Naive thymus-derived CD4-positive, alpha-beta T cell (primary cell): ENCODE data around the gene TMEM178B. TPM values are rescaled to one million over a fixed set of nuclear protein-coding genes. Genes with fewer than 3 reads are reported as not detected.
A peak's percentile ranks its signal among the peaks of the same experiment; 100 is the strongest.
"Not testable (repeated sequence)": the region's sequence is repeated elsewhere in the genome, so short reads cannot be mapped to it uniquely, and the experiment has no call there.

Experiments
- ATAC-seq: fragments of 150-1000 bp; cut with Tn5 transposase; 2 replicates; pipeline ENCODE4 v1.10.0; 2021; ENCODE audit warnings: mild to moderate bottlenecking, moderate library complexity
- CTCF ChIA-PET: fragments of 350-600 bp; sonication (Branson Sonifier 250); formaldehyde crosslinking; loops from one replicate; lab custom pipeline; 2021; ENCODE audit warnings: antibody characterized with exemption; lab: Charles Lee
- POLR2A ChIA-PET: fragments of 350-600 bp; sonication (Branson Sonifier 250); formaldehyde crosslinking; loops from one replicate; lab custom pipeline; 2021; ENCODE audit warnings: antibody characterized with exemption, inconsistent platforms; lab: Charles Lee
- DNase-seq, 9 donors: peaks; one replicate each; pipeline versions ENCODE4 v3.0.0 to v3.0.0-alpha.2; 2020 to 2022; ENCODE audit warnings: mixed read lengths in 1 of 9
- H3K27ac ChIP-seq: one replicate; pipeline ENCODE4 v1.7.0; 2013; ENCODE audit warnings: mild to moderate bottlenecking, low read depth, low read length, moderate library complexity
- H3K27me3 ChIP-seq, 2 donors: one replicate each; pipeline ENCODE4 v1.7.0; 2013; ENCODE audit warnings: low read length in 2 of 2, mild to moderate bottlenecking in 2 of 2, moderate library complexity in 2 of 2; ENCODE audit not compliant: control insufficient read depth in 2 of 2, insufficient read depth in 2 of 2
- H3K36me3 ChIP-seq, 3 experiments: 1 replicate in 2 of 3; 2 replicates in 1 of 3; pipeline ENCODE4 v1.7.0; 2013; ENCODE audit warnings: low read length in 3 of 3, mild to moderate bottlenecking in 3 of 3, moderate library complexity in 1 of 3; ENCODE audit not compliant: insufficient read depth in 3 of 3, control insufficient read depth in 2 of 3
- H3K4me1 ChIP-seq, 2 donors: one replicate each; pipeline ENCODE4 v1.7.0; 2013; ENCODE audit warnings: low read length in 2 of 2, mild to moderate bottlenecking in 2 of 2, moderate library complexity in 1 of 2; ENCODE audit not compliant: control insufficient read depth in 2 of 2, insufficient read depth in 2 of 2
- H3K4me3 ChIP-seq: 2 replicates; pipeline ENCODE4 v1.7.0; 2013; ENCODE audit warnings: mild to moderate bottlenecking, low read length
- H3K9me3 ChIP-seq, 3 experiments: 1 replicate in 2 of 3; 2 replicates in 1 of 3; pipeline ENCODE4 v1.7.0; 2013; ENCODE audit warnings: low read length in 3 of 3; ENCODE audit not compliant: control insufficient read depth in 2 of 3
- H3K27ac Mint-ChIP-seq, 9 donors: one replicate each; pipeline ENCODE4 v1.8.0; 2020 to 2022; ENCODE audit warnings: mixed read lengths in 9 of 9, mild to moderate bottlenecking in 8 of 9, moderate library complexity in 5 of 9, inconsistent platforms in 2 of 9
- H3K27me3 Mint-ChIP-seq, 5 donors: one replicate each; pipeline ENCODE4 v1.8.0; 2021 to 2022; ENCODE audit warnings: mixed read lengths in 5 of 5, mild to moderate bottlenecking in 1 of 5
- H3K36me3 Mint-ChIP-seq, 5 donors: one replicate each; pipeline ENCODE4 v1.8.0; 2020 to 2022; ENCODE audit warnings: mixed read lengths in 5 of 5, mild to moderate bottlenecking in 3 of 5, inconsistent platforms in 1 of 5
- H3K4me1 Mint-ChIP-seq, 7 donors: one replicate each; pipeline ENCODE4 v1.8.0; 2020 to 2022; ENCODE audit warnings: mixed read lengths in 7 of 7, mild to moderate bottlenecking in 3 of 7, inconsistent platforms in 1 of 7
- H3K4me3 Mint-ChIP-seq, 10 donors: one replicate each; pipeline ENCODE4 v1.8.0; 2020 to 2022; ENCODE audit warnings: mild to moderate bottlenecking in 10 of 10, mixed read lengths in 10 of 10, moderate library complexity in 6 of 10, inconsistent platforms in 2 of 10
- H3K9me3 Mint-ChIP-seq, 11 donors: one replicate each; pipeline ENCODE4 v1.8.0; 2020 to 2022; ENCODE audit warnings: mixed read lengths in 11 of 11, mild to moderate bottlenecking in 4 of 11, inconsistent platforms in 1 of 11, moderate library complexity in 1 of 11
- intact Hi-C, 2 donors: fragments of 100-400 bp; cut with micrococcal nuclease; formaldehyde crosslinking; loops; one replicate each; pipeline ENCODE4 v1.15.1; 2023
- polyA plus RNA-seq, 2 donors: library from polyadenylated mRNA; unstranded; fragments of 300-500 nt; fragmentation: Illumina TruSeq; gene quantifications; one replicate each; pipeline ENCODE4 v1.2.3, GENCODE V29; 2021
- total RNA-seq, 6 experiments: library from RNA in 5 of 6; stranded (reverse) in 5 of 6; gene quantifications; 1 replicate in 5 of 6; 2 replicates in 1 of 6; pipeline ENCODE4 v1.2.3 and lab custom pipeline; 2021 to 2026

TMEM178B gene
- total and polyA plus RNA-seq, 7 experiments from 2014 or later = 0.05 to 3.0 (median 0.10) TPM; not detected in 4

- CTCF ChIA-PET, DNase-seq, H3K27me3 ChIP-seq, H3K4me3 Mint-ChIP-seq, ATAC-seq, H3K36me3 Mint-ChIP-seq, intact Hi-C loops, H3K36me3 ChIP-seq, H3K4me1 Mint-ChIP-seq, H3K4me3 ChIP-seq, H3K27ac ChIP-seq, POLR2A ChIA-PET, H3K9me3 Mint-ChIP-seq, H3K27ac Mint-ChIP-seq, H3K9me3 ChIP-seq, H3K4me1 ChIP-seq: not testable (repeated sequence)
- H3K27me3 Mint-ChIP-seq = peaks cover 0 to 28% (median 11%) of the 10 kb centered on the region in 5 donors
Measured at GRCh38 chr7:141169157-141169556, 95.3 kb downstream of the TMEM178B start.

- H3K27me3 ChIP-seq, H3K36me3 ChIP-seq, H3K4me3 ChIP-seq, H3K9me3 Mint-ChIP-seq, POLR2A ChIA-PET, H3K36me3 Mint-ChIP-seq, H3K27ac ChIP-seq, DNase-seq, H3K9me3 ChIP-seq, intact Hi-C loops, H3K4me1 ChIP-seq, H3K27ac Mint-ChIP-seq, ATAC-seq, H3K4me1 Mint-ChIP-seq, CTCF ChIA-PET: not testable (repeated sequence)
- H3K27me3 Mint-ChIP-seq = peaks cover 7 to 35% (median 17%) of the 10 kb centered on the region in 5 donors
- peak overlapping the region in 1 of 10 donors; percentile 16 for H3K4me3 Mint-ChIP-seq
Measured at GRCh38 chr7:141175728-141176127, 101.9 kb downstream of the TMEM178B start.

- H3K27me3 ChIP-seq, H3K27ac ChIP-seq, H3K4me3 ChIP-seq, H3K4me1 Mint-ChIP-seq, POLR2A ChIA-PET, H3K36me3 ChIP-seq, H3K27ac Mint-ChIP-seq, intact Hi-C loops, ATAC-seq, H3K36me3 Mint-ChIP-seq, H3K4me1 ChIP-seq, DNase-seq, CTCF ChIA-PET, H3K9me3 ChIP-seq, H3K9me3 Mint-ChIP-seq: not testable (repeated sequence)
- H3K27me3 Mint-ChIP-seq = peaks cover 7 to 34% (median 17%) of the 10 kb centered on the region in 5 donors
- H3K4me3 Mint-ChIP-seq = peak overlapping the region in 1 of 10 donors; percentile 42
Measured at GRCh38 chr7:141177120-141177519, 103.3 kb downstream of the TMEM178B start.

- H3K4me3 ChIP-seq = no peak overlapping the region
- ATAC-seq (no peak), DNase-seq (no peak)
- POLR2A ChIA-PET = no interaction called here
- H3K27ac Mint-ChIP-seq = no peak overlapping the region
- H3K4me1 ChIP-seq = no peaks in the 10 kb centered on the region
- H3K36me3 Mint-ChIP-seq = peaks cover 0 to 4% (median 0%) of the 10 kb centered on the region in 5 donors
- H3K9me3 ChIP-seq = no peaks in the 10 kb centered on the region
- H3K27ac ChIP-seq = no peak overlapping the region
- no peak overlapping the region for H3K4me3 Mint-ChIP-seq
- H3K4me1 Mint-ChIP-seq = peaks cover 0 to 5% (median 0%) of the 10 kb centered on the region in 7 donors
- peaks cover 0 to 4% (median 0%) of the 10 kb centered on the region in 11 donors for H3K9me3 Mint-ChIP-seq
- H3K36me3 ChIP-seq = no peaks in the 10 kb centered on the region
- CTCF ChIA-PET = no interaction called here
- peaks cover 7 to 34% (median 17%) of the 10 kb centered on the region in 5 donors for H3K27me3 Mint-ChIP-seq
- intact Hi-C loops = no loop called here
- H3K27me3 ChIP-seq = no peaks in the 10 kb centered on the region
Measured at GRCh38 chr7:141178486-141179135, 104.7 kb downstream of the TMEM178B start.

GRCh38 chr7:141181812-141182211 lies 107.9 kb downstream of the TMEM178B start:
- Histone ChIP-seq H3K9me3 (no peaks in the 10 kb centered on the region), H3K36me3 (no peaks in the 10 kb centered on the region), H3K4me3 (no peak overlapping the region), H3K4me1 (no peaks in the 10 kb centered on the region), H3K27me3 (no peaks in the 10 kb centered on the region), H3K27ac (no peak overlapping the region)
- Mint-ChIP-seq H3K36me3 (peaks cover 0 to 4% (median 0%) of the 10 kb centered on the region in 5 donors), H3K4me1 (peaks cover 0 to 4% (median 0%) of the 10 kb centered on the region in 7 donors), H3K4me3 (no peak overlapping the region), H3K27me3 (peaks cover 5 to 24% (median 11%) of the 10 kb centered on the region in 5 donors), H3K9me3 (peaks cover 0 to 3% (median 0%) of the 10 kb centered on the region in 11 donors), H3K27ac (no peak overlapping the region)
- ChIA-PET POLR2A (no interaction called here), CTCF (no interaction called here)
- DNase-seq = no peak
- intact Hi-C loops = no loop called here
- ATAC-seq = no peak

- H3K27ac ChIP-seq = no peak overlapping the region
- ChIA-PET POLR2A (no interaction called here), CTCF (no interaction called here)
- H3K4me1 ChIP-seq = no peaks in the 10 kb centered on the region
- intact Hi-C loops = no loop called here
- no peak for DNase-seq
- H3K4me3 ChIP-seq = no peak overlapping the region
- Mint-ChIP-seq H3K27ac (no peak overlapping the region), H3K4me3 (no peak overlapping the region), H3K9me3 (peaks cover 0 to 3% (median 0%) of the 10 kb centered on the region in 11 donors), H3K36me3 (peaks cover 0 to 4% (median 0%) of the 10 kb centered on the region in 5 donors), H3K27me3 (peaks cover 2 to 32% (median 16%) of the 10 kb centered on the region in 5 donors), H3K4me1 (no peaks in the 10 kb centered on the region)
- no peaks in the 10 kb centered on the region for H3K9me3 ChIP-seq
- no peaks in the 10 kb centered on the region for H3K27me3 ChIP-seq
- no peaks in the 10 kb centered on the region for H3K36me3 ChIP-seq
- no peak for ATAC-seq
Measured at GRCh38 chr7:141184532-141185190, 110.8 kb downstream of the TMEM178B start.
